ENCODE data around the gene OR6K3. TPM values are rescaled to one million over a fixed set of nuclear protein-coding genes. Genes with fewer than 3 reads are reported as not detected.

The OR6K3 gene
- total RNA-seq, 2 experiments from 2014 or later = not detected

Other genes starting within 250 kb of the OR6K3 start
- gene OR10R2, start 248.5 kb downstream of the OR6K3 start, total RNA-seq (2014; rRNA removed; shearing (Covaris generic)) = not detected in 2 replicates
- not detected in 2 replicates for gene OR10R2, start 248.5 kb downstream of the OR6K3 start, total RNA-seq (2022)
- not detected in 2 replicates for gene OR6Y1, start 166.3 kb downstream of the OR6K3 start, total RNA-seq (2014; rRNA removed; shearing (Covaris generic))
- not detected in 2 replicates for gene OR6Y1, start 166.3 kb downstream of the OR6K3 start, total RNA-seq (2022)
- gene OR6P1, start 150.1 kb downstream of the OR6K3 start, total RNA-seq (2014; rRNA removed; shearing (Covaris generic)) = not detected in 2 replicates
- gene OR6P1, start 150.1 kb downstream of the OR6K3 start, total RNA-seq (2022) = not detected in 2 replicates
- gene OR10X1, start 140.8 kb downstream of the OR6K3 start, total RNA-seq (2014; rRNA removed; shearing (Covaris generic)) = not detected in 2 replicates
- gene OR10X1, start 140.8 kb downstream of the OR6K3 start, total RNA-seq (2022) = not detected in 2 replicates
- gene OR10Z1, start 115.5 kb downstream of the OR6K3 start, total RNA-seq (2014; rRNA removed; shearing (Covaris generic)) = not detected in 2 replicates
- gene OR10Z1, start 115.5 kb downstream of the OR6K3 start, total RNA-seq (2022) = not detected in 2 replicates
- 0.10 and 0.44 TPM in 2 replicates for gene SPTA1, start 34.0 kb downstream of the OR6K3 start, total RNA-seq (2014; rRNA removed; shearing (Covaris generic))
- gene SPTA1, start 34.0 kb downstream of the OR6K3 start, total RNA-seq (2022) = not detected in 2 replicates
- not detected in 2 replicates for gene OR6K2, start 20.1 kb downstream of the OR6K3 start, total RNA-seq (2014; rRNA removed; shearing (Covaris generic))
- gene OR6K2, start 20.1 kb downstream of the OR6K3 start, total RNA-seq (2022) = not detected in 2 replicates
- gene OR6K6, start 34.0 kb upstream of the OR6K3 start, total RNA-seq (2014; rRNA removed; shearing (Covaris generic)) = not detected in 2 replicates
- gene OR6K6, start 34.0 kb upstream of the OR6K3 start, total RNA-seq (2022) = not detected in 2 replicates
- not detected in 2 replicates for gene OR6N1, start 51.5 kb upstream of the OR6K3 start, total RNA-seq (2014; rRNA removed; shearing (Covaris generic))
- gene OR6N1, start 51.5 kb upstream of the OR6K3 start, total RNA-seq (2022) = not detected in 2 replicates
- gene OR6N2, start 60.5 kb upstream of the OR6K3 start, total RNA-seq (2014; rRNA removed; shearing (Covaris generic)) = not detected in 2 replicates
- gene OR6N2, start 60.5 kb upstream of the OR6K3 start, total RNA-seq (2022) = not detected in 2 replicates
- gene MNDA, start 110.6 kb upstream of the OR6K3 start, total RNA-seq (2014; rRNA removed; shearing (Covaris generic)) = not detected in 2 replicates
- gene MNDA, start 110.6 kb upstream of the OR6K3 start, total RNA-seq (2022) = not detected in 2 replicates
- gene PYHIN1, start 210.8 kb upstream of the OR6K3 start, total RNA-seq (2014; rRNA removed; shearing (Covaris generic)) = 42.5 and 44.6 TPM in 2 replicates
- gene PYHIN1, start 210.8 kb upstream of the OR6K3 start, total RNA-seq (2022) = 18.2 and 34.6 TPM in 2 replicates